Lung (tissue), 12 donors: ENCODE measurements around the gene SPRY1. TPM values are rescaled to one million over a fixed set of nuclear protein-coding genes. Genes with fewer than 3 reads are reported as not detected.

Experiments
- ATAC-seq: fragments of 200-7000 bp; cut with Tn5 transposase; one replicate; pipeline ENCODE4 v1.9.1; 2020; ENCODE audit warnings: moderate number of reproducible peaks; ENCODE audit not compliant: insufficient read depth, low FRiP score
- DNase-seq, 3 donors: peaks; one replicate each; pipeline ENCODE4 v3.0.0-alpha.2; 2013 to 2017
- H3K27ac ChIP-seq, 2 donors: one replicate each; pipeline ENCODE4 v1.5.1; 2013; ENCODE audit warnings: mild to moderate bottlenecking in 2 of 2, moderate library complexity in 2 of 2, control low read depth in 1 of 2, inconsistent platforms in 1 of 2, low read depth in 1 of 2, low read length in 1 of 2
- H3K27me3 ChIP-seq, 3 donors: one replicate each; pipeline ENCODE4 v1.5.1; 2013; ENCODE audit warnings: low read length in 2 of 3; ENCODE audit not compliant: control insufficient read depth in 3 of 3, insufficient read depth in 3 of 3
- H3K36me3 ChIP-seq, 4 donors: one replicate each; pipeline ENCODE4 v1.5.1; 2013; ENCODE audit warnings: low read length in 4 of 4, mild to moderate bottlenecking in 1 of 4, moderate library complexity in 1 of 4; ENCODE audit not compliant: control insufficient read depth in 4 of 4, insufficient read depth in 4 of 4
- H3K4me1 ChIP-seq, 5 donors: one replicate each; pipeline ENCODE4 v1.5.1; 2013; ENCODE audit warnings: low read length in 5 of 5, mild to moderate bottlenecking in 2 of 5, moderate library complexity in 1 of 5; ENCODE audit not compliant: control insufficient read depth in 5 of 5, insufficient read depth in 5 of 5
- H3K4me3 ChIP-seq: one replicate; pipeline ENCODE4 v1.5.1; 2013; ENCODE audit warnings: mild to moderate bottlenecking, control low read depth, moderate library complexity
- H3K9ac ChIP-seq, 2 donors: one replicate each; pipeline ENCODE4 v1.5.1; 2013; ENCODE audit warnings: low read length in 2 of 2, control low read depth in 1 of 2; ENCODE audit not compliant: insufficient read depth in 1 of 2
- H3K9me3 ChIP-seq, 4 donors: one replicate each; pipeline ENCODE4 v1.5.1; 2013; ENCODE audit warnings: low read length in 3 of 4, mild to moderate bottlenecking in 1 of 4, moderate library complexity in 1 of 4; ENCODE audit not compliant: control insufficient read depth in 4 of 4, insufficient read depth in 3 of 4
- CTCF ChIP-seq: IDR thresholded peaks from 2 replicates; pipeline ENCODE4 v1.5.1; 2012; ENCODE audit warnings: mild to moderate bottlenecking; ENCODE audit errors: control extremely low read depth, extremely low read depth
- WGBS, 2 donors: extraction: QIAGEN DNeasy Blood & Tissue Kit; methylation state at CpG; one replicate each; pipeline ENCODE4 v1.1.7; 2013; 5-methylcytosine and 5-hydroxymethylcytosine counted together
- polyA plus RNA-seq, 2 donors: library from polyadenylated mRNA; stranded (reverse); fragments of 200-250 nt; gene quantifications; one replicate each; pipeline ENCODE4 v1.2.1, GENCODE V29; 2013
- total RNA-seq, 2 donors: library from RNA; depleted of rRNA in 1 of 2; stranded (reverse); fragments of >200 nt in 1 of 2; gene quantifications; one replicate each; pipeline ENCODE4 v1.2.1, GENCODE V29; 2014 to 2021
- donor health status: control.
- donor health status: control.
- donor health status: Bipolar disorder and iron deficiency.
- donor health status: healthy.
- donor health status: DM: yes; HTN: yes; CAD: no.

Gene SPRY1
- total and polyA plus RNA-seq, 4 donors, result 35.3 to 139 (median 73.6) TPM

GRCh38 chr4:123427951-123428350 lies 31.4 kb downstream of the SPRY1 start:
- H3K9ac ChIP-seq, result no peak overlapping the region
- H3K27ac ChIP-seq, result no peak overlapping the region
- H3K9me3 ChIP-seq, result peaks cover 0 to 3% (median 0%) of the 10 kb centered on the region in 4 donors
- no peaks in the 10 kb centered on the region for H3K4me1 ChIP-seq
- no peaks in the 10 kb centered on the region for H3K36me3 ChIP-seq
- DNase-seq (no peak), ATAC-seq (no peak)
- TF ChIP-seq CTCF, result no peak
- 98 to 99% methylated on average over 3 of the region's 3 CpGs for WGBS, 2 donors
- H3K27me3 ChIP-seq, result no peaks in the 10 kb centered on the region
- H3K4me3 ChIP-seq, result no peak overlapping the region

GRCh38 chr4:123430031-123430430 lies 33.4 kb downstream of the SPRY1 start:
- ATAC-seq, result no peak
- no peak for TF ChIP-seq CTCF
- no peak overlapping the region for H3K9ac ChIP-seq
- WGBS, 2 donors, result 93 to 95% methylated on average over 3 of the region's 3 CpGs
- H3K27ac ChIP-seq, result no peak overlapping the region
- no peak overlapping the region for H3K4me3 ChIP-seq
- DNase-seq, result no peak
- peaks cover 0 to 3% (median 0%) of the 10 kb centered on the region in 4 donors for H3K9me3 ChIP-seq
- H3K4me1 ChIP-seq, result no peaks in the 10 kb centered on the region
- no peaks in the 10 kb centered on the region for H3K36me3 ChIP-seq
- H3K27me3 ChIP-seq, result no peaks in the 10 kb centered on the region

GRCh38 chr4:123430501-123430900 lies 33.9 kb downstream of the SPRY1 start:
- no peaks in the 10 kb centered on the region for H3K4me1 ChIP-seq
- H3K9ac ChIP-seq, result no peak overlapping the region
- ATAC-seq (no peak), DNase-seq (no peak)
- WGBS, 2 donors, result 91 to 95% methylated on average over 2 of the region's 2 CpGs
- H3K27me3 ChIP-seq, result no peaks in the 10 kb centered on the region
- peaks cover 0 to 3% (median under 1%) of the 10 kb centered on the region in 4 donors for H3K9me3 ChIP-seq
- H3K4me3 ChIP-seq, result no peak overlapping the region
- no peak for TF ChIP-seq CTCF
- H3K36me3 ChIP-seq, result no peaks in the 10 kb centered on the region
- no peak overlapping the region for H3K27ac ChIP-seq

GRCh38 chr4:123433573-123433972 lies 37.0 kb downstream of the SPRY1 start:
- H3K27ac ChIP-seq, result no peak overlapping the region
- peaks cover 0 to 11% (median 0%) of the 10 kb centered on the region in 5 donors for H3K4me1 ChIP-seq
- no peak overlapping the region for H3K4me3 ChIP-seq
- TF ChIP-seq CTCF, result no peak
- no peak for DNase-seq
- H3K36me3 ChIP-seq, result no peaks in the 10 kb centered on the region
- H3K27me3 ChIP-seq, result no peaks in the 10 kb centered on the region
- no peak for ATAC-seq
- 93 to 94% methylated on average over 7 of the region's 7 CpGs for WGBS, 2 donors
- H3K9me3 ChIP-seq, result peaks cover 0 to 3% (median 0%) of the 10 kb centered on the region in 4 donors
- H3K9ac ChIP-seq, result no peak overlapping the region
